ENCODE data around the gene ATG2A.

The ATG2A gene

GRCh38 chr11:64930340-64930739 lies 13.3 kb upstream of the ATG2A start:
- DNase-seq (ENCODE audit: low read depth in 1 of 2, low spot score in 1 of 2): no peak
- no peaks in the 10 kb centered on the region for H3K27me3 ChIP-seq (ENCODE audit: insufficient read depth, poor library complexity, severe bottlenecking)
- no peak overlapping the region for H3K4me3 ChIP-seq (replicated peaks; ENCODE audit: insufficient read depth, low read length)
- TF ChIP-seq SPI1 (IDR thresholded peaks at IDR 0.05; ENCODE audit: borderline replicate concordance, low read depth) (no peak), GABPA (IDR thresholded peaks at IDR 0.05; ENCODE audit: low read depth) (no peak), POLR2AphosphoS5 (IDR thresholded peaks at IDR 0.05; ENCODE audit: low read depth) (no peak)
- TF ChIP-seq, protein P1, sequence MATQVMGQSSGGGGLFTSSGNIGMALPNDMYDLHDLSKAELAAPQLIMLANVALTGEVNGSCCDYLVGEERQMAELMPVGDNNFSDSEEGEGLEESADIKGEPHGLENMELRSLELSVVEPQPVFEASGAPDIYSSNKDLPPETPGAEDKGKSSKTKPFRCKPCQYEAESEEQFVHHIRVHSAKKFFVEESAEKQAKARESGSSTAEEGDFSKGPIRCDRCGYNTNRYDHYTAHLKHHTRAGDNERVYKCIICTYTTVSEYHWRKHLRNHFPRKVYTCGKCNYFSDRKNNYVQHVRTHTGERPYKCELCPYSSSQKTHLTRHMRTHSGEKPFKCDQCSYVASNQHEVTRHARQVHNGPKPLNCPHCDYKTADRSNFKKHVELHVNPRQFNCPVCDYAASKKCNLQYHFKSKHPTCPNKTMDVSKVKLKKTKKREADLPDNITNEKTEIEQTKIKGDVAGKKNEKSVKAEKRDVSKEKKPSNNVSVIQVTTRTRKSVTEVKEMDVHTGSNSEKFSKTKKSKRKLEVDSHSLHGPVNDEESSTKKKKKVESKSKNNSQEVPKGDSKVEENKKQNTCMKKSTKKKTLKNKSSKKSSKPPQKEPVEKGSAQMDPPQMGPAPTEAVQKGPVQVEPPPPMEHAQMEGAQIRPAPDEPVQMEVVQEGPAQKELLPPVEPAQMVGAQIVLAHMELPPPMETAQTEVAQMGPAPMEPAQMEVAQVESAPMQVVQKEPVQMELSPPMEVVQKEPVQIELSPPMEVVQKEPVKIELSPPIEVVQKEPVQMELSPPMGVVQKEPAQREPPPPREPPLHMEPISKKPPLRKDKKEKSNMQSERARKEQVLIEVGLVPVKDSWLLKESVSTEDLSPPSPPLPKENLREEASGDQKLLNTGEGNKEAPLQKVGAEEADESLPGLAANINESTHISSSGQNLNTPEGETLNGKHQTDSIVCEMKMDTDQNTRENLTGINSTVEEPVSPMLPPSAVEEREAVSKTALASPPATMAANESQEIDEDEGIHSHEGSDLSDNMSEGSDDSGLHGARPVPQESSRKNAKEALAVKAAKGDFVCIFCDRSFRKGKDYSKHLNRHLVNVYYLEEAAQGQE (IDR thresholded peaks at IDR 0.05; ENCODE audit: insufficient replicate concordance, low read depth): no peak
- TF ChIP-seq, protein P2, sequence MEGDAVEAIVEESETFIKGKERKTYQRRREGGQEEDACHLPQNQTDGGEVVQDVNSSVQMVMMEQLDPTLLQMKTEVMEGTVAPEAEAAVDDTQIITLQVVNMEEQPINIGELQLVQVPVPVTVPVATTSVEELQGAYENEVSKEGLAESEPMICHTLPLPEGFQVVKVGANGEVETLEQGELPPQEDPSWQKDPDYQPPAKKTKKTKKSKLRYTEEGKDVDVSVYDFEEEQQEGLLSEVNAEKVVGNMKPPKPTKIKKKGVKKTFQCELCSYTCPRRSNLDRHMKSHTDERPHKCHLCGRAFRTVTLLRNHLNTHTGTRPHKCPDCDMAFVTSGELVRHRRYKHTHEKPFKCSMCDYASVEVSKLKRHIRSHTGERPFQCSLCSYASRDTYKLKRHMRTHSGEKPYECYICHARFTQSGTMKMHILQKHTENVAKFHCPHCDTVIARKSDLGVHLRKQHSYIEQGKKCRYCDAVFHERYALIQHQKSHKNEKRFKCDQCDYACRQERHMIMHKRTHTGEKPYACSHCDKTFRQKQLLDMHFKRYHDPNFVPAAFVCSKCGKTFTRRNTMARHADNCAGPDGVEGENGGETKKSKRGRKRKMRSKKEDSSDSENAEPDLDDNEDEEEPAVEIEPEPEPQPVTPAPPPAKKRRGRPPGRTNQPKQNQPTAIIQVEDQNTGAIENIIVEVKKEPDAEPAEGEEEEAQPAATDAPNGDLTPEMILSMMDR (IDR thresholded peaks at IDR 0.05; ENCODE audit: insufficient read depth, low read length): no peak
- no peak overlapping the region for H3K27ac ChIP-seq (replicated peaks)

DNA sequence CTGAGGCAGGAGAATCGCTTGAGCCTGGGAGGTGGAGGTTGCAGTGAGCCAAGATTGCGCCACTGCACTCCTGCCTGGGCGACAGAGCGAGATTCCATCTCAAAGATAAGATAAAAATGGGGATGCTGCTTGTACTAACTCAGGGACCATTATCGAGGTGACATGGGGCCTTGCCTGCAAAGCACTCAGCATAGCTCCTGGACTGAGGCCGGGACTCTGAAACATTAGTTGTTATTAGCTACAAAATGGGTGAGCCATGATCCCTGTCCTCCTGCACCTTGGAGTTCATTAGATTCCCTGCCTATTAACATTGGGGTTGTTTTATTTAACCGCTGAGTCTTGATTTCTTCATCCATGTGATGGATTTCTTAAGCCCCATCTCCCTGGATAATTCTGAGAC lies 12.6 kb upstream of the ATG2A start:
- no peak overlapping the region for H3K4me3 ChIP-seq (replicated peaks; ENCODE audit: insufficient read depth, low read length)

DNA sequence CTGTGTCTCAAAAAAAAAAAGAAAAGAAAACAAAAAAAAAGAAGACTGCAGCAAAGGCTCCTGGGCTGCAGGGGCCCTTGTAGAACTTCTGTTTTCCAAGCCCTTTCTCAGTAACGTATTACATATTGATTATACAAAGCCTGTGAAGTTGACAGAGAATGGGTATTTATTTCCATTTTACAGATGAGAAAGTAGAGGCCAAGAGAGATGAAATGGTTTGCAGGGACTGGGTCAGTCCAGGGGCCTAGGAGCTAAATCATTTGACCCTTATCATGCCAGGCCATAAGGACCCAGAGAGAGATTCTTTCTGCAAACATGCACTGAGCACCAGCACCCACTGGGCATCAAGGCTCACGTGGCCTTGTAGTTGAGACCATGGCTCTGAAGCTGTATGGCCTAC lies 11.9 kb upstream of the ATG2A start:
- Histone ChIP-seq H3K27ac (replicated peaks) (no peak overlapping the region), H3K27me3 (ENCODE audit: insufficient read depth, poor library complexity, severe bottlenecking) (no peaks in the 10 kb centered on the region), H3K4me3 (replicated peaks; ENCODE audit: insufficient read depth, low read length) (no peak overlapping the region)
- no peak for DNase-seq (ENCODE audit: low read depth in 1 of 2, low spot score in 1 of 2)
- TF ChIP-seq POLR2AphosphoS5 (IDR thresholded peaks at IDR 0.05; ENCODE audit: low read depth) (no peak), SPI1 (IDR thresholded peaks at IDR 0.05; ENCODE audit: borderline replicate concordance, low read depth) (no peak), GABPA (IDR thresholded peaks at IDR 0.05; ENCODE audit: low read depth) (no peak)
- TF ChIP-seq, protein P2 (IDR thresholded peaks at IDR 0.05; ENCODE audit: insufficient read depth, low read length): no peak
- TF ChIP-seq, protein P1 (IDR thresholded peaks at IDR 0.05; ENCODE audit: insufficient replicate concordance, low read depth): no peak

More for the DNA sequence above, 12.6 kb upstream of the ATG2A start:
- Histone ChIP-seq H3K27me3 (ENCODE audit: insufficient read depth, poor library complexity, severe bottlenecking) (no peaks in the 10 kb centered on the region), H3K27ac (replicated peaks) (no peak overlapping the region)
- no peak for TF ChIP-seq GABPA (IDR thresholded peaks at IDR 0.05; ENCODE audit: low read depth)
- TF ChIP-seq, protein P2 (IDR thresholded peaks at IDR 0.05; ENCODE audit: insufficient read depth, low read length): no peak
- no peak for TF ChIP-seq SPI1 (IDR thresholded peaks at IDR 0.05; ENCODE audit: borderline replicate concordance, low read depth)
- TF ChIP-seq POLR2AphosphoS5 (IDR thresholded peaks at IDR 0.05; ENCODE audit: low read depth): no peak
- TF ChIP-seq, protein P1 (IDR thresholded peaks at IDR 0.05; ENCODE audit: insufficient replicate concordance, low read depth): no peak
- no peak for DNase-seq (ENCODE audit: low read depth in 1 of 2, low spot score in 1 of 2)

Data from HL-60 (cell line).